GM21717 (cell line): ENCODE data around the gene CLDN22.

Experiments used
- ATAC-seq: cut with Tn5 transposase; IDR thresholded peaks from one replicate; pipeline ENCODE4 v1.9.1; 2021; ENCODE audit warnings: mild to moderate bottlenecking, moderate library complexity; ENCODE audit not compliant: unreplicated experiment

The CLDN22 gene

DNA sequence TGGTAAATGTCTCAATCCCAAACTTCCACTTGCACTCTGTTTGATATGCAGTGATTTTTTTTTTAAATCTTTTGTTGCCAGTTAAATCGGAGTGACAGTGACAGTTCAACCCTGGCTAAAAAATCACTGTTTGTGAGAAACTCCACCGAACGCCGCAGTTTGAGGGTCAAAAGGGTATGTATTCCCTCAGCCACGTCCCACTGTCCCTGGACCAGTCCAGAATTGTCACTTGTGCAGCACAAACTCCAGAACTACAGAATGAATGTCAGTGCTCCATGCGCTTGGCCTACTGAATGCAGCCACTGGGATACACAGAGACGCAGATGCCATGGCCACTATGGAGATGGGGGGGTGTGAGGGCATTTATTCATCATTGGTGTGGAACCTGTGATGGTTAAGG, 34.2 kb downstream of the CLDN22 start:
- no peak for ATAC-seq

DNA sequence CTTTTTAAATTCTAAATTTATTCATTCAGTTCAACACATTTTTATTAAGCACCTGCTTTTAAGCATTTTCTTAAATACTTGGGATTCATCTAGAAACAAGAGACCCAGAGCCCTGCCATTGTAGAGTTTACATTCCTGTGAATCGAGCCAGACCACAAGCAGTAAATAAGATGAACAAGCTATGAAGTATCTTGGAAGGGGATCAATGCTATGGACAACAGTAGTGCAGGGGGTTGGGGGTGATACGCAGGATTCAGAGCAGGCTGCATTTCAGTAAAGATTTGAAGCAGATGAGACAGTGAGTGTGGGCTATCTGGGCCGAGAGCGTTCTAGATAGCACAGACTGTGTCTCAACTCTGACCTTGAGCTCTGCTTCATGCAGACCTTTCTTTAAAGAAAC, 35.1 kb downstream of the CLDN22 start:
- no peak for ATAC-seq

DNA sequence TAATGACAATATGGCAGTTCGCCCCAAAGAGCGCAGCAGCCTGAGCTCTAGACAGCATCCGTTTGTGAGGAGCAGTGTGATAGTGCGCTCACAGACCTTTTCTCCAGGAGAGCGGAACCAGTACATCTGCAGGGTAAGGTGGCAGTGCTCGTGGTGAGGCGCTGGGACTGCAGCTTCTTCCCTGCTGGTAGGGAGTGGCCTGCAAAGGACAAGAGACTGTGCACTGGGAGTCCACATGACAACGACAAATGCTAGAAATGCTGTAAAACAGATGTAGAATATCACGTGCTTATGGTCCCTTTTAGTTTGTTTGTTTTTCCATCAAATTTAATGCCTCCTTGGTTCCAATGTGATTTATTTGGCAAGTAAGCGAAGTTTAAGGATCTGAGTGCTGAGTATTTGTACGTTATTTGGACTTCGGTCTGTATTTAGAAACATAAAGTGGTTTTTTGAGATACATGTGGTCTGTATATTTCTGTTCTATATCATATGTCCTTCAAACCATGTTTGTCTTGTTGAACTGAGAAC, 35.8 kb downstream of the CLDN22 start:
- ATAC-seq = no peak

DNA sequence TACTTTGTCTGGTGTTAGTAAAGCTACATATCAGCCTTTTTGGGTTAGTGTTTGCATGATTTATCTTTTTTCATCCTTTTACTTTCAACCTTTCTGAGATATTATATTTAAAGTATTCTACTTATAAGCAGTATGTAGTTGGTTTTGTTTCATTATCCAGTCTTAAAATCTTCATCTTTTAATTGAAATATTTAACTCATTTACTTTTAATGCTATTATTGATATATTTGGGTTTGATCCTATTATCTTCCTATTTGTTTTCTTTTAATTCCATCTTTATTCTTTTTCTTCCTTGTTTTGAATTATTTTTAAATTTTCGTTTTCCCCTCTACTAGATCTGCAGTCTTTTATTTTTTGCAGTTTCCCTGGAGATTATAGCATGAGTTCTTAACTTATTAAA, 44.0 kb downstream of the CLDN22 start:
- ATAC-seq = no peak

DNA sequence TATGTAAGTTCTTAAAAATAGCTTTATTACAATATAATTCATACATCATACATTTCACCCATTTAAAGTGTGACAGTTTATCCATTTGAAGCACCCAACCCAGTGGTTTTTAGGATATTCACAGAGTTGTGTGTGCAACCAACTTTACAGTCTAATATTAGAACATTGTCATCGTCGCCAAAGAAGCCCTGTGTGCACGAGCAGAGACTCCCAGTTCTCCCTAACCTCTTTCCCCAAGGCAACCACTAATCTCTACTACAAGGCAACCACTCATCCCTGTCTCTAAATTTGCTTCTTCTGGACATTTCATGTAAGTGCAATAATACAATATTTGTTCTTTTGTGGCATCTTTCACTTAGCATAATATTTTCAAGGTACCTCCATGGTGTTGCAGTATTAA, 47.7 kb downstream of the CLDN22 start:
- ATAC-seq = no peak

DNA sequence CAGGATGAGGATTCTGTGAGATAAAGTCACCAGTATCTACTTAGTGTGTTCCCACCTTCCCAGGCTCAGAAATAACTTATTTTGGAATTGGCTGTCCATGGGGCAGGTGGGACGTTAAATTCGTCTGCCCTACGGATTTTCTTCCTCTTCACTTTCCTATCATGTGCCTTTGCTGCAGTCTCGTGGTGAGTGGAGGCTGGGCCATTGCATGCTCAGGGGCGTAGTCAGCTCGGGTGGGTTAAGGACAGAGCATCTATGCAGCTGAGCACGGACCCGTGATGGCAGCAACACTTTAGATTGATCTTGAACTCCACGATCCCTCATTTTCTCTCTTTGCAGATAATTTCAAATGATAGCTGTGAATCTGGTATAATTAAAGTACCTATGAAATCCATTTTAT, 51.5 kb downstream of the CLDN22 start:
- no peak for ATAC-seq
